RCC 7860 (cell line): ENCODE results near the gene LAT.
"Not testable (repeated sequence)": the region's sequence is repeated elsewhere in the genome, so short reads cannot be mapped to it uniquely, and the experiment has no call there.

ENCODE experiments used
- DNase-seq: peaks from one replicate; pipeline ENCODE4 v3.0.0-alpha.2; 2015; ENCODE audit warnings: low spot score
- FAIRE-seq: peaks from 2 replicates; lab custom pipeline; 2012; peaks lifted over from hg19 to GRCh38; lab: Jason Lieb, UNC

The LAT gene

GRCh38 chr16:28984619-28985135 lies at the start of gene LAT:
Gene LAT, plus strand, starts transcription at chr16:28985052. Its CDS starts 366 bp downstream, at chr16:28985418.
- FAIRE-seq (no peak), DNase-seq (no peak)

- FAIRE-seq = no peak
- DNase-seq = no peak
These were observed 49.5 kb upstream of the LAT start for GRCh38 chr16:28935346-28935745.

GRCh38 chr16:28935924-28936783 lies 48.7 kb upstream of the LAT start:
- no peak for DNase-seq
- no peak for FAIRE-seq

- DNase-seq (no peak), FAIRE-seq (no peak)
These were observed 48.1 kb upstream of the LAT start for GRCh38 chr16:28936784-28937155.

GRCh38 chr16:28937222-28937876 lies 47.5 kb upstream of the LAT start:
- FAIRE-seq = no peak

GRCh38 chr16:28938721-28939120 lies 46.1 kb upstream of the LAT start:
- FAIRE-seq = no peak
- DNase-seq = no peak

More at GRCh38 chr16:28937222-28937876, 47.5 kb upstream of the LAT start:
- no peak for DNase-seq

- not testable (repeated sequence) for DNase-seq, FAIRE-seq
These were observed 45.0 kb upstream of the LAT start for GRCh38 chr16:28939825-28940224.

GRCh38 chr16:28943281-28943680 lies 41.6 kb upstream of the LAT start:
- FAIRE-seq (no peak), DNase-seq (no peak)

GRCh38 chr16:28946681-28947080 lies 38.2 kb upstream of the LAT start:
- DNase-seq (no peak), FAIRE-seq (no peak)

GRCh38 chr16:28950648-28951409 lies 34.0 kb upstream of the LAT start, which contains the start of gene NFATC2IP:
Gene NFATC2IP, plus strand, starts transcription at chr16:28950937. Its CDS starts 75 bp downstream, at chr16:28951012.
- DNase-seq (peak; percentile 99), FAIRE-seq (peak; percentile 93)

GRCh38 chr16:28951410-28951943 lies 33.4 kb upstream of the LAT start:
- DNase-seq = no peak
- FAIRE-seq = no peak

GRCh38 chr16:28958216-28958615 lies 26.6 kb upstream of the LAT start:
- DNase-seq (no peak), FAIRE-seq (no peak)

- FAIRE-seq (no peak), DNase-seq (no peak)
These were observed 26.0 kb upstream of the LAT start for GRCh38 chr16:28958836-28959235.

- no peak for FAIRE-seq
- no peak for DNase-seq
These were observed 20.8 kb upstream of the LAT start for GRCh38 chr16:28964072-28964471.

- FAIRE-seq (no peak), DNase-seq (no peak)
These were observed 20.4 kb upstream of the LAT start for GRCh38 chr16:28964496-28964895.

- DNase-seq = no peak
- FAIRE-seq = no peak
These were observed 17.7 kb upstream of the LAT start for GRCh38 chr16:28967156-28967555.

GRCh38 chr16:28969696-28970095 lies 15.2 kb upstream of the LAT start:
- not testable (repeated sequence) for FAIRE-seq, DNase-seq

- DNase-seq (peak; percentile 44), FAIRE-seq (no peak)
These were observed 10.8 kb upstream of the LAT start for GRCh38 chr16:28974007-28974436.

- peak; percentile 11 for FAIRE-seq
- peak; percentile 88 for DNase-seq
These were observed 10.3 kb upstream of the LAT start, which contains the start of gene SPNS1 for GRCh38 chr16:28974437-28975157. Gene SPNS1, plus strand, starts transcription at chr16:28974778. Its CDS starts 374 bp downstream, at chr16:28975152.

- DNase-seq (no peak), FAIRE-seq (no peak)
These were observed 9.7 kb upstream of the LAT start for GRCh38 chr16:28975158-28975599.
